BJ (cell line): ENCODE measurements around the gene NTN3. TPM values are rescaled to one million over a fixed set of nuclear protein-coding genes. Genes with fewer than 3 reads are reported as not detected.

Experiments used
- CTCF ChIA-PET: fragments of 350-600 bp; formaldehyde crosslinking; extraction: SDS; loops from one replicate; lab custom pipeline; 2021; ENCODE audit warnings: antibody characterized with exemption, inconsistent platforms; lab: Yijun Ruan, JAX
- POLR2A ChIA-PET: fragments of 300-600 bp; sonication (Branson Sonifier 250); formaldehyde crosslinking; extraction: SDS; loops from one replicate; lab custom pipeline; 2021; ENCODE audit warnings: antibody characterized with exemption; lab: Charles Lee
- DNase-seq: peaks from one replicate; pipeline ENCODE4 v3.0.0-alpha.2; 2011; ENCODE audit warnings: low read depth
- H3K27me3 ChIP-seq: 2 replicates; pipeline ENCODE4 v1.6.0; 2011; ENCODE audit warnings: low read length; ENCODE audit not compliant: control insufficient read depth, insufficient read depth
- H3K36me3 ChIP-seq: 2 replicates; pipeline ENCODE4 v1.5.1; 2011; ENCODE audit warnings: low read length; ENCODE audit not compliant: control insufficient read depth, insufficient read depth
- H3K4me3 ChIP-seq: 2 replicates; pipeline ENCODE4 v1.5.1; 2011; ENCODE audit warnings: low read depth, mild to moderate bottlenecking, control low read depth, low read length
- polyA plus RNA-seq: library from polyadenylated mRNA; depleted of rRNA; stranded (reverse); fragments of >200 nt; gene quantifications from 2 replicates; pipeline ENCODE4 v1.2.3, GENCODE V29; 2011
- TF ChIP-seq, protein P1 (sequence below): IDR thresholded peaks from 2 replicates; pipeline ENCODE4 v1.5.1; 2011; ENCODE audit warnings: low read depth, mild to moderate bottlenecking, control low read depth, inconsistent platforms, low read length, moderate library complexity; ENCODE audit not compliant: insufficient read depth

Gene NTN3
- polyA plus RNA-seq, 1 experiment = 0.09 TPM

DNA sequence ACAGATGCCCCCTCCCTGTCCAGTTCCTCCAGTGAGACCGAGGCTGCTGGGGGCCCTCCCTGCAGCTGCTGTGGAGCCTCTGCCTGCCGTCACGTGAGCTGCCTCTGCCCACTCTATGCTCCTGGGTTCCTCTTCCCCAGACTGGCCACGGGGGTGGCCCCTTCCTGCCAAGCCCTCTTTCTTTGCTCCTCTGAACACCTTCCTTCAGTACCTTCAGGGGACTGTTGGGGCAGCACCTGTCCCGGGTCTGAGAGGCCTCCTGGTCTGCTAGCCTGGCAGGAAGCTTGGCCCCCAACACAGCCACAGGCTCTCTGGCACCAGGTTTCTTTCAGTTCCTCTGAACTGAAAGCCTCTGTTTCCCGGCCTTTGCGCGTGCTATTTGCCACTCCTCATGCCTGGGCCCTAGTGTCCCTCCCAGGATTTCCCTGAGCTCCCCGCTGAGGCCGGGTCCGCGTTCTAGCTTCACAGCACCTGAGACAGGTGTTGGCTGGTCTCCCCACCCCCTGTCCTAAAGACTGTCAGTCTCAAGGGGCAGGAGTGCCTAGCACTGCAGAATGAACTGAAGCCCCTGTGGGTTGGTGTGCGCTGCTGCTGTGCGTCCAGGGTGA is 36.1 kb downstream of the NTN3 start:
- POLR2A ChIA-PET = no interaction called here
- CTCF ChIA-PET = no interaction called here
- Histone ChIP-seq H3K27me3 (no peaks in the 10 kb centered on the region), H3K36me3 (0 out of 2 replicates have a peak, but pooled peaks cover 1% of the 10 kb centered on the region), H3K4me3 (no peak overlapping the region)
- TF ChIP-seq, protein P1, sequence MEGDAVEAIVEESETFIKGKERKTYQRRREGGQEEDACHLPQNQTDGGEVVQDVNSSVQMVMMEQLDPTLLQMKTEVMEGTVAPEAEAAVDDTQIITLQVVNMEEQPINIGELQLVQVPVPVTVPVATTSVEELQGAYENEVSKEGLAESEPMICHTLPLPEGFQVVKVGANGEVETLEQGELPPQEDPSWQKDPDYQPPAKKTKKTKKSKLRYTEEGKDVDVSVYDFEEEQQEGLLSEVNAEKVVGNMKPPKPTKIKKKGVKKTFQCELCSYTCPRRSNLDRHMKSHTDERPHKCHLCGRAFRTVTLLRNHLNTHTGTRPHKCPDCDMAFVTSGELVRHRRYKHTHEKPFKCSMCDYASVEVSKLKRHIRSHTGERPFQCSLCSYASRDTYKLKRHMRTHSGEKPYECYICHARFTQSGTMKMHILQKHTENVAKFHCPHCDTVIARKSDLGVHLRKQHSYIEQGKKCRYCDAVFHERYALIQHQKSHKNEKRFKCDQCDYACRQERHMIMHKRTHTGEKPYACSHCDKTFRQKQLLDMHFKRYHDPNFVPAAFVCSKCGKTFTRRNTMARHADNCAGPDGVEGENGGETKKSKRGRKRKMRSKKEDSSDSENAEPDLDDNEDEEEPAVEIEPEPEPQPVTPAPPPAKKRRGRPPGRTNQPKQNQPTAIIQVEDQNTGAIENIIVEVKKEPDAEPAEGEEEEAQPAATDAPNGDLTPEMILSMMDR = no peak
- DNase-seq = no peak

DNA sequence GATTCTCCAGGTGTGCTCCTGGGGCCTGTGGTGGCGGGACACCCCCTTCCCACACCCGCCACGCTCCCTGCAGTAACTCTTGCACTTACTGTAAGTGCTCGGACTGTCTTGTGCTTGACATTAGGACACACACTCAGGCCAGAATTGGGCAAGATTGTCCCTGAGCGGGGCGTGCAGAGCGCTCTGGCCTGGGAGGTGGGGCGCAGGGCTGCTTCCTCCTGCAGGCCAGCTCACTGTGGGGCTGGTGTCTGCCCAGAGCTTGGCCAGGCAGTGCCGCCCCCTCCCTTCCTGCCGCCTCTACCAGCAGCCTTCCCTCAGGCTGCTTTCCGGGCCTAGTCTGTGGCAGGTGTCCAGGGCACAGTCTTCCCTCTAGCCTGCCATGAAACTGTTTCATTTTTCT is 36.6 kb downstream of the NTN3 start:
- Histone ChIP-seq H3K27me3 (no peaks in the 10 kb centered on the region), H3K36me3 (0 out of 2 replicates have a peak, but pooled peaks cover 1% of the 10 kb centered on the region), H3K4me3 (no peak overlapping the region)
- no peak for DNase-seq
- POLR2A ChIA-PET = no interaction called here
- TF ChIP-seq, protein P1 = no peak
- CTCF ChIA-PET = no interaction called here

DNA sequence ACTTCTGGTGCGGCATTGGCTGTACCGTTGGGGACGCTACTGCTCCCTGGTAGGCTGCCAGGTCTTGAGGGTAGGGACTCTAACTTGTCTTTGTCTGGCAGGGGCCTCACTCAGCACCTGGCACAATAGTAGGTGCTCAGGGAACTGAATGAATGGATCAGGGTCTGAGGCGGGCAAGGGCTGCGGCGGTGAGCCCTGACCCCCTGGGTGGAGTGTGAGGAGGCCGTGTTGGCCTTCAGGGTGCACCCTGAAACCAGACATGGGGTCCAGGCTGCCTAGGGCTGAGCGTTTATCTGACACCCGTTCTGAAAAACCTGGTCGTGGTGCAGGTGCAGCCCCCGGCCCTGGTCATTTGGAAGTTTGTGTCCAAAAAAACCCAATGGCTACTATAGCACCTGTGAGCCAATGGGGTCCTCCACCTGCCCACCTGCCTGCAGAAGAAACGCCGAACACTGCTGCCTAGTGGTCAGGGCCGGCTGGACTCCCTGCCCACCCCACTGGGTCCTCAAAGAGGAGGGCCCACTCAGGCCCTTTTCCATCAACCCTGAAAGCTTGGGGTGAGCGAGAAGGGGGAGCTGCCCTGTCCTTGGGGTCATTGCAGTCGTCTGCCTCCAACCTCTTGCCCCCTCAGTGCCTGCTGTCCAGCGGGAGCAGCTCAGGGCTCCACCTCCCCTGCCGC is 37.8 kb downstream of the NTN3 start:
- no peak for DNase-seq
- H3K4me3 ChIP-seq = no peak overlapping the region
- ChIA-PET CTCF (no interaction called here), POLR2A (interaction anchor here (0.5 kb wide), 1 partner anchor 24 kb away, joined by 5 read pairs; no protein-coding TSS in a partner anchor)
- TF ChIP-seq, protein P1 = no peak
- H3K27me3 ChIP-seq = no peaks in the 10 kb centered on the region
- 0 out of 2 replicates have a peak, but pooled peaks cover 1% of the 10 kb centered on the region for H3K36me3 ChIP-seq

DNA sequence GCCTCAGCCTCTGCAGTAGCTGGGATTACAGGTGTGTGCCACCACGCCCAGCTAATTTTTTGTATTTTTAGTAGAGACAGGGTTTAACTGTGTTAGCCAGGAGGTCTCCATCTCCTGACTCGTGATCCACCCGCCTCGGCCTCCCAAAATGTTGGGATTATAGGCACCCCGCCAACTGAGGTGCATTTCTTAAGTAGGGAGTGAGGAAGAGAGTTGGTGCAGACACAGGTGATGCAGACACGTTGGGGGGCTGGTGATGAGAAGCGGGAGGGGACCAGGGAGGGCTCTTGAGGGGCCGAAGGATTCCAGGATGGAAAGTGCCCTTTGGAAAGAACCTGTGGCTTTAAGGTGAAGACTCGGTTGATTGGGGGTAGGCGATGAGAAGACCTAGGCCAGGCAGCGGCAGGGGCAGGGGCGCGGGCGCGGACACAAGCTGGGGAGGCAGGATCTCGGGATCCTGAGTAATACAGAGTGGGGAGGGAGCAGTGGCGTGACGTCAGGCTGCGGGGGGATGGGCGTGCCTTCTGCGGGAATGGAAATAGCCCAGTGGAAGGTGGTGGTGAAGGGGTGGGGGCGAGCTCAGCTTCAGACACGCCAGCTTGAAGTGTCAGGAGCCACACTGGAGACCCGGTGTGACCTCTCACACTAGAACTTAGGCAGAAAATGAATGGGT is 40.2 kb downstream of the NTN3 start:
- TF ChIP-seq, protein P1 = no peak
- ChIA-PET CTCF (interaction anchor here (1.0 to 2.4 kb wide), 3 partner anchors 9 to 10 kb away, joined by 3 to 10 read pairs (median 3); partner anchors contain the start of gene AMDHD2), POLR2A (no interaction called here)
- Histone ChIP-seq H3K4me3 (no peak overlapping the region), H3K27me3 (no peaks in the 10 kb centered on the region), H3K36me3 (0 out of 2 replicates have a peak, but pooled peaks cover 1% of the 10 kb centered on the region)
- DNase-seq = no peak
